ENCODE data around the gene VDR.

DNA sequence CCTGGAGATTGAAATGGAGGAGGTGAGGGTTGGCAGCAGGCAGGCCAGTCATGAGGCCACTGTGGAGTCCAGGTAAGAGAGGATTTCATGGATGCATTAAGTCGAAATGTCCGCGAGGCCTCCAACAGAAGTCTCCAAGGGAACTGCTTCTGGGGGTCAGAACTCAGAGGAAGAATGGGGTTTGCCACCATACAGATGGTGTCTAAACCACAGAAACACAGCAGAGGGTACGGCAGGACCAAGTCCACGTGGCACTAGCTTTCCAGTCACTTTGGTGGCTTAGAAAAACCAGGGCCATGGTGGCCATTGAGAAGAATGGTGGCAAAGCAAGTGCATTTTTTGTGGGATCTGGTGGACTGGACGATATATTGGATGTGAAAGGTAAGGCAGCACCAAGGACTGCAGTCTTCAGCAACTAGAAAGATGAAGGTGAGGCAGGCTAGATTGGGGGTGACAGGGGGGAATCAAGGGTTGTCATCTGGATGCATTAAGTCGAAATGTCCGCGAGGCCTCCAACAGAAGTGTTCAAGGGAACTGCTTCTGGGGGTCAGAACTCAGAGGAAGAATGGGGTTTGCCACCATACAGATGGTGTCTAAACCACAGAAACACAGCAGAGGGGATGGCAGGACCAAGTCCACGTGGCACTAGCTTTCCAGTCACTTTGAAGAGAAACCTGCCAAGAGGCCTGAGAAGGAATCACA lies 36.1 kb upstream of the VDR start:
- TF ChIP-seq POLR2AphosphoS5 (IDR thresholded peaks at IDR 0.05; ENCODE audit: borderline replicate concordance, low read depth, low read length) (no peak), EZH2 (IDR thresholded peaks at IDR 0.05) (no peak), FOXP2 (optimal IDR thresholded peaks at IDR 0.05; ENCODE audit: control extremely low read depth, extremely low read length, insufficient read depth) (no peak)
